Mucosa of stomach (tissue), 1 donor: ENCODE results near the gene AK4.
A peak's percentile ranks its signal among the peaks of the same experiment; 100 is the strongest.

Experiments
- H3K27me3 ChIP-seq: one replicate; pipeline ENCODE4 v1.7.0; 2013; ENCODE audit warnings: mild to moderate bottlenecking, low read length; ENCODE audit not compliant: control insufficient read depth, insufficient read depth
- H3K36me3 ChIP-seq: one replicate; pipeline ENCODE4 v1.7.0; 2013; ENCODE audit warnings: low read length; ENCODE audit not compliant: control insufficient read depth, insufficient read depth
- H3K4me1 ChIP-seq: one replicate; pipeline ENCODE4 v1.7.0; 2013; ENCODE audit warnings: mild to moderate bottlenecking, low read length; ENCODE audit not compliant: control insufficient read depth, insufficient read depth
- H3K4me3 ChIP-seq: one replicate; pipeline ENCODE4 v1.7.0; 2013; ENCODE audit warnings: low read length
- H3K9ac ChIP-seq: one replicate; pipeline ENCODE4 v1.7.0; 2013; ENCODE audit warnings: mild to moderate bottlenecking, low read length, moderate library complexity
- H3K9me3 ChIP-seq: one replicate; pipeline ENCODE4 v1.7.0; 2013; ENCODE audit warnings: mild to moderate bottlenecking, low read length, moderate library complexity; ENCODE audit not compliant: control insufficient read depth
- donor health status: Pancreatic carcinoma.

Gene AK4

DNA sequence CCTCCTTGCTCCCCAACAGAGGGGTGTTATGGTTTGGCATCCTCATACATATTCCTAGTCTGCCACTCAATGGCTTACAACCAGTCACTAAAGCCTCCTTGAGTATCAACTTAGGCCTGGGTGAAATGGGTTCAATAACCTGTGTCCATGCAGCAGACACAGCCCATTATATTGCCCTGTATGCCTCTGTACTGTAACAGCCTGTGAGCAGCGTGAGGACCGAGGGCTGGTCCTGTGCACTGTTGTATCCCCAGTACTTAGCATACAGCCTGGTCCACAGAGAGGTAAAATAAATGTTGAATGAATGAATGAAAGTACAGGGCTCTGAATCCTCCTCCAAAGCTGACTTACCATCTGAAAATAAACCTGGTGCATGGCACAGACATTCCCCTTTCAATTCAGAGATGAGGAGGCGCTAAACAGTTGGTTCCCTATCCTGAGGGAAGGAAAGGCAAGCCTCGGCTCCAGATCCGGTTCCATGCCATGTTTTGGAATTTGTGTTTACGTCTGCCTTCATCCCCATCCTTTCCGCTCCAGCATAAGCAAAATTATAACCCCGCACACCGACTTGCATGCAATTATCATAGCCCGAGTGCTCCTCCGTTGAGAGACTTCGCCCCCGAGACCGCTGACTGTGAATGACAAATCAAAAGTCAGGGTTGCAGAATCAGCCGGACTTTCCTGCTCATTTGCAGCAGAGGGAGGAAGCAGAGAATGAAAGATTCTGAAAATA, 116.4 kb downstream of the AK4 start:
- H3K9ac ChIP-seq, result no peak overlapping the region
- H3K36me3 ChIP-seq, result no peaks in the 10 kb centered on the region

DNA sequence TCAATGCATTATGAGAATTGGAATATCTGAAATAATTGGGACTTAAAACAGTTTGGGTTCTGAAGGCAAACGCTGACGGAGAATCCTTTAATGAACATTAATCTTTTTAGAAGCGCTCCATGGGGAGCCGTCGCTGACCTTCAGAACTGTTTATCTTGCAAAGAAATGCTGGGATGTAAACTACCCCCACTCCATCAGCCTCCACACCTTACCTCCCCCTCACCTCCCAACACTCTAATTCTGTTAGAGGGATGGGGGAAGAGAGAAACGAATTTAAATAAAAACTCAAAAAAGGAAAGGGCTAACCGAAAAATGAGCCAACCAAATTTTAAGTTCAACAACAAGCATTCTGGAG, 117.3 kb downstream of the AK4 start:
- Histone ChIP-seq H3K9me3 (no peaks in the 10 kb centered on the region), H3K27me3 (peaks cover 24% of the 10 kb centered on the region), H3K36me3 (no peaks in the 10 kb centered on the region), H3K4me3 (peak overlapping the region; percentile 4), H3K4me1 (peaks cover 12% of the 10 kb centered on the region), H3K9ac (peak overlapping the region; percentile 18)

More for the DNA sequence above, 116.4 kb downstream of the AK4 start:
- H3K4me1 ChIP-seq, result peaks cover 12% of the 10 kb centered on the region
- H3K27me3 ChIP-seq, result peaks cover 24% of the 10 kb centered on the region
- H3K9me3 ChIP-seq, result no peaks in the 10 kb centered on the region
- no peak overlapping the region for H3K4me3 ChIP-seq

DNA sequence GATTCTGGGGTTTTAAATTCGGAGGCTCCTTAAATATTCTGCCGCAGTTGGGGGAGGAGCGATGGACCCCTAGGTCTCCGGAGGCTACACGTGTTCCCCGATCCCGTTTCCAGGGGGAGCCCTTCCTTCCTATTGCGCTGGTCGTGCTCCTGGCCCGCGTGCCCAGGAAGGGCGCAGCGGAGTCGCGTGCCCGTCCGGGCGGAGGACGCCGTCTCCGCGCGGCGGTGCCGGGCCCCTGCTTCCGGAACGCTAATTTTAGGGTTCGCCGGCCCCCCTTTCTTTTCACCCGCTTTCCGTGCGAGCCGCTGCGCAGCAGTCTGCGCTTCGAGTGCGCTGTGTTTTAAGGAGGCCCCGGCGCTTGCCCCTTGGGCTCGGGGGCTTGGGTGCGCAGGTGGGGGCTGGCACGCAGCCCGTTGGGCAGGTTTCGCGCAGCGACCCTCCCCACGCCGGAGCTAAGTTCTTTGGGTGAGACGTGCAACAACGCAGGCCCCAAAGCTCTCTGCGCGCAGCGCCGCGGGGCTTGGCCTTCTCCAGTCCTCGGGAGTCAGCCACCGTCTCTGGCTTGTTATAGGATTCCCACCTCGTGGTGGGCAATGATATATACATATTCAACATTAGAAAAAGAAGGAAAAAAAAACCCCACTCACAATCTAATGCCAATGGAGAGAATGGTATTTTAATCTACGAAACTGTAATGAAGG, 117.8 kb downstream of the AK4 start:
- Histone ChIP-seq H3K4me1 (peaks cover 12% of the 10 kb centered on the region), H3K27me3 (peaks cover 24% of the 10 kb centered on the region), H3K9ac (peak overlapping the region; percentile 18), H3K9me3 (no peaks in the 10 kb centered on the region), H3K4me3 (peak overlapping the region; percentile 4), H3K36me3 (no peaks in the 10 kb centered on the region)

DNA sequence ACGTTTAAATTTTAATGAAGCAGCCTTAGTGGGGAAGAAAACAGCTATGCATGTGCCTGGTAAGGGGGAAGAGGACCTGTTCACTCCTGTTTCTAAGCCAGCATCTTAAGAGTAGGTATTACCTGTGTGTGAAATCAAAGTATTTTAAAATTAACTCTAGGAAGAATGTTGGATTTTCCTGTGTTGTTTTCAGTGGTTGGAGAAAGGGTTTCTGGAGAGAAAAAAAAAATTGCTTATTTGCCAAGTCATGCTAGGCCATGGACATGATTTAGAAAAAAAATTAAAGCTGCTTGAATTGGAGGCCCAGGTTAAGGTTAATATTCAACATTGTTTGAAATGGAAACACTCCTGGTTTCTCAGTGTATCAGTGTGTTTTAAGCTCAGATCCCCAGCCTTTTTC, 118.5 kb downstream of the AK4 start:
- Histone ChIP-seq H3K36me3 (no peaks in the 10 kb centered on the region), H3K27me3 (peaks cover 24% of the 10 kb centered on the region), H3K4me1 (peaks cover 12% of the 10 kb centered on the region), H3K4me3 (no peak overlapping the region), H3K9me3 (no peaks in the 10 kb centered on the region), H3K9ac (no peak overlapping the region)

DNA sequence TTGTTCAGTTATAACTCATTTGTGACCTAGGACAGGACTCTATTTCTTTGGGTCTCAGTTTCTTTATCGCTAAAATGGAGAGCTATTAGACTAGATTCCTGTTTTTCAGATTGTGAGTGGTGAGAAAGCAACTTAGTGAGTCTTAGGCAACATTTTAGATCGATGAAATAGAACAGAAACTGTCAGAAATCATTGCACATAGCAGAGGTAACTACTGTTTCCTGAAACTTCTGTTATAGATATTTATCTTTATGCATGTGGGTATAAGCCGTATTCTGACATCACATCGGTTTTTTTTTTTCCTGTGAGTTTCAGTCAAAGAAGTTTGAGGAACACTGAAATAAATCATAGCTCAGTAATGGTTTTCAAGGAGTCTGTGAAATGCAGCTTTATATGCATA, 119.3 kb downstream of the AK4 start:
- H3K36me3 ChIP-seq, result no peaks in the 10 kb centered on the region
- no peaks in the 10 kb centered on the region for H3K9me3 ChIP-seq
- no peak overlapping the region for H3K4me3 ChIP-seq
- H3K4me1 ChIP-seq, result peaks cover 12% of the 10 kb centered on the region
- peaks cover 24% of the 10 kb centered on the region for H3K27me3 ChIP-seq
- no peak overlapping the region for H3K9ac ChIP-seq

DNA sequence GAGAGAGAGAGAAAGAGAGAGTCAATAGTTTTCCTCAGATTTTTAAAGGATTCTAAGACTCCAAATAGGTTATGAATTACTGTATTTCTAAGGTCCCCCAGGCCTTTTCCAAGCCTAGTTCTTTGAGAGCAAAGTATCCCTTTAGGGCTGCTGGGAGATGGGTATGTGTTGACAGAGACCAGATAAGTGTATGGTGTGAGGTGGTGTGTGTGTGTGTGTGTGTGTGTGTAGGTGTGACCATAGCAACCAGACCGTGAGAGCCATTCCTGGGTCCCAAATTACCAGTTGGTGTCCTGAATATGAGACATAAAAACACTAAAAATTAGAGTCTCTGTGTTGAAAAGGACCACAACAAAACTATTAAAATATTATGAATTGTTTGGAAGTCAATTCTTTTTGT, 119.7 kb downstream of the AK4 start:
- Histone ChIP-seq H3K36me3 (no peaks in the 10 kb centered on the region), H3K4me3 (no peak overlapping the region), H3K9ac (no peak overlapping the region), H3K4me1 (peaks cover 12% of the 10 kb centered on the region), H3K27me3 (peaks cover 24% of the 10 kb centered on the region), H3K9me3 (no peaks in the 10 kb centered on the region)

DNA sequence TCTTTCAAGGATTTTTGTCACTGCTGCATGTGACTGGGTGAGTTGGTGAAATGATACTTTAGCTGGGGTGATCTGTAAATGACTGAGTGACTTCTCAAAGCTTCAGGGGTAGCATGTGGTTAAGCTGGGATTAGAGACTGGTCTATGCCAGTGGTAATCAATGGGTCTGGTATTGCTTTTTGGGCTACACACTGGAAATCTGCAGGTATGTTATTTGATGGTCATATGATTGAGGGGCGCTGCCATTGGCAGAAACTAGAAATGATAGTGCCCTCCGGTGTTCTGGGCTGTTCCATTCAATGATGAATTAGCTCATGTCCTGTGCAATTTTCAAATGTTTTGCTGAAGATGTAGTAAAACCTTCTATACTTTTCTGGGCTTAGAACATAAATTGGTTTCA, 121.6 kb downstream of the AK4 start:
- no peaks in the 10 kb centered on the region for H3K9me3 ChIP-seq
- no peak overlapping the region for H3K9ac ChIP-seq
- no peak overlapping the region for H3K4me3 ChIP-seq
- no peaks in the 10 kb centered on the region for H3K36me3 ChIP-seq
- H3K27me3 ChIP-seq, result peaks cover 20% of the 10 kb centered on the region
- peaks cover 9% of the 10 kb centered on the region for H3K4me1 ChIP-seq

DNA sequence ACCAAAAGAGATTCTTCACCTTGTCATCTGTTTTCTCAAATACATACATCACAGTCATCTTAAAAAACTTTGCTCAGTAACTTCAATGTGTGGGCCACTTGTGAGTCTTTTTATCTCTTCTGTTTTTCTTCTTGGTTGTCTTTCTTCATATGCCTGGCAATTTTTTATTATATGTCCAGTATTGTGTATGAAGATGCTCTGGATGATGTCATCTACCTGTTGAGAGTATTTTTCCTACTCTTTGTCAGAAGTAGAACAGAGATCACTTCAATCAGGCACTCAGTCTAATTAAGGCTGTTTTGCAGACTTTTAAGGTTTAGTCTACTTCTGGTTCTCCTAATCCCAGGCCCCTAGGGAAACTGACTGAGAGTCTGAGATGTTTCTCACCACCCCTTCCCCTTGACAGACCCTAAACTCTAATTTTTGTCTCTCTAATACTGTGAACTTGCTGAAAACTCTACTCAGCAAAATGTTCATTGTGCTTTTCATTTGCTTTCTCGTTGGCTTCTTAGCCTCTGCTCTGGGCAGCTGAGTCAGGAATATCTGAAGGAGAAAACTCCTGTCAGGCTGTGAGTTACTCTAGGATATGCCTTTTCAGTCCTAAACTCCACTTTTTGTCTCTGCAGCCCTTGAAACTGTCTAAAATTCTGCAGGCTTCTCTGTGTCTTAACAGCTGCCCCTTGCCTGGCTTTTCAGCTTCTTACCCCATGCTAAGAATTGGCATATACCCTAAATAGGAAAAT, 128.4 kb downstream of the AK4 start:
- no peak overlapping the region for H3K9ac ChIP-seq
- no peaks in the 10 kb centered on the region for H3K36me3 ChIP-seq
- H3K9me3 ChIP-seq, result no peaks in the 10 kb centered on the region
- H3K4me1 ChIP-seq, result no peaks in the 10 kb centered on the region
- no peak overlapping the region for H3K4me3 ChIP-seq
- H3K27me3 ChIP-seq, result no peaks in the 10 kb centered on the region

DNA sequence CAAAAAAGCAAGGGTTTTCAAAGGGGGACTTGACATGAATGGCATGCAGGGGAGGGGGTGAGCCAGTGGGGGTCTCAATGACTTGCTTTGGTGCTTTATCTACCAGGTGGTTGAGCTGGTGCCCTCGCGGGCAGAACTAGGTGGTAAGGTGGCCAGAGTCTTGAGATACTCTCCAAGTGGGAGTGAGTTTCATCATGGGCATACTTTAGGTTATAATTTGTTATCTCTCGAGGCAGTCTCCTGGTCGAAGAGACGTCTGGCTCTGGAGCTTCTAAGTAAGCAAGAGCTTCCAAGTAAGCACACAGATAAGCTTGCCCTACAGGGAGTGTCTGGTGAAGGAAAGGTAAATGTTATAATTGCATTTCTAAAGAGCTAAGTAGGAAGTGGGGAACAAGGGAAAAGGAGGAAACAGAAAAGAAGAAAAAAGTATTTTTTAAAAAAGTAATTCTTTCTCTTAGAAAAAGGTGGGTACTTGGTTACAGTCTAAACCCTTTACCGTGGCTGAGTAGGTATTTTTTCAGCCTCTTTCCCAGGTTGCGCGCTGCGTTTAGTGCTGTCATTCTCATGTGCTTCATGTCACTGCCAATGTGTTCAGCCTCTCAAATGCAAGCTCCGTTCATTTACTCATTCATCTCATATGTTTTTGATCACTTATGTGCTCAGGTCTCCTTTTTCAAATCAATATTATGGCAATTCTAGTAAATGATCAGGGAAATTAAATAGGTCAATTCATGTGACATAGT, 129.8 kb downstream of the AK4 start:
- H3K36me3 ChIP-seq, result no peaks in the 10 kb centered on the region
- no peaks in the 10 kb centered on the region for H3K27me3 ChIP-seq
- H3K4me1 ChIP-seq, result no peaks in the 10 kb centered on the region
- no peaks in the 10 kb centered on the region for H3K9me3 ChIP-seq
- H3K4me3 ChIP-seq, result no peak overlapping the region
- H3K9ac ChIP-seq, result no peak overlapping the region

DNA sequence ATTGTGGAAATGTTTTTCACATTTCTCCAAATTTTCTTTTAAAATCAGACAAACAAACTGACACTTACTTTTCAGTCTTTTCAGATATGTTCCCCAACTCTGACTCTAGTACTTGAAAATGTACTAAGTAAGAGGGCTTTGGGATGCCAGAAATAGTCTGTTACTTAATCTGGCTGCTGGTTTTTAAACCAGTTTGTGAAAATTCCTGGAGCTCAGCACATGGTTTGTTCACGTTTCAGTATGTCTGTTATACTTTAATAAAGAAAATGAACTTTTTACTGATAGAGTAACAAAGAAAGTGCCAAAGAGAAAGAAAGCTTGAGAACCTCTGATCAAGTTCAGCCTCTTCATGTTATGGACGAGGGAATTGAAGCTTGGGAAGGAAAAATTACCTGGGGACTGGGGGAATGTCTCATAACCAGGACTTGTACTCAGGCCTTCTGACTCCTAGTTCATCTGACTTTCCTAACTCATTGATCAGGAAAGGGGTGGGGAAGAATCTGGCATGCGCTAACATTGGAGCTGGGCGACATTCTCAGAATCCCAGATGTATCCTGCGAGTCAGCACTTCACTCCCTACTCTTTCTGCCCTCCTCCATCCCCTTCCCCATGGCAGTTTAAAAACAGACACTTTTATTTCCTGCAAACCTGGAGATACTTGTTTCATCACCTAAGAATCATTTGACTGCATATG, 130.5 kb downstream of the AK4 start:
- H3K27me3 ChIP-seq, result no peaks in the 10 kb centered on the region
- no peak overlapping the region for H3K9ac ChIP-seq
- H3K36me3 ChIP-seq, result no peaks in the 10 kb centered on the region
- no peaks in the 10 kb centered on the region for H3K4me1 ChIP-seq
- no peak overlapping the region for H3K4me3 ChIP-seq
- H3K9me3 ChIP-seq, result no peaks in the 10 kb centered on the region

DNA sequence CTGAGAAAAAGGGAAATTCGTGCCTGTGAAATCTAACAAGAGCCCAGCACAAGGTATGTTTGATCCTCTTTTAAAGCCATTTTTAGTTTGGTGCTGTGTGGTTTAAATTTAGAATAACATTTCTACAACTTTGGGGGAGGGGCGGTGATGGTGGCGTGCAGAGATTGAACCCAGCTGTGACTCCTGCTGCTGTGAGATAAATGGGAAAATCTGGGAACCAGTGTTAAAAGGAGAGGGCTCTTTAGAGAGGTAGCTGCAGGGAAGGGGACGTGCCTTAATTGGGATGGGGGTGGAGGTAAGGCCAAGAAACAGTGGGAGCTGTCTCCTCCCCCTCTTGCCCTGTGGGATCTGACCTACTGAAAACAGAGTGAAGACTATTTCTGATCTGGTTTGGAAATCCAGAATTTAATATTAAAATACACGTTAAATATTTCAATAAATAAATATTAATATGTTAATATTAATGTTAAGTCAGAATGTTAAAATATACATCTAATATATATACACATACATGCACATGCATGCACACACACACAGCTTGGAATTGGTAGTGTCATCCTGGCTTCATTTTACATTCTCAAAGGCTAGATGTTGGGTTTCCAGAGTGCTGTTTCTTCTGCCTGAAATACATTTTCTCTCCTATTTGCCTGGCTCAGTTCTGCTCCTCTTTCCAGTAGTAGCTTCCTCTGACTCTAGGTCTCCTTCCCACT, 131.2 kb downstream of the AK4 start:
- no peak overlapping the region for H3K4me3 ChIP-seq
- H3K9ac ChIP-seq, result no peak overlapping the region

More for the DNA sequence above, 131.2 kb downstream of the AK4 start:
- H3K27me3 ChIP-seq, result no peaks in the 10 kb centered on the region
- H3K36me3 ChIP-seq, result no peaks in the 10 kb centered on the region
- no peaks in the 10 kb centered on the region for H3K9me3 ChIP-seq
- no peaks in the 10 kb centered on the region for H3K4me1 ChIP-seq
